K562 (cell line): ENCODE measurements around the gene FTH1. TPM values are rescaled to one million over a fixed set of nuclear protein-coding genes. Genes with fewer than 3 reads are reported as not detected.

ENCODE experiments used
- ATF7 ChIP-seq: fragments of 450-650 bp; IDR thresholded peaks from 2 replicates; pipeline ENCODE4 v1.7.1; 2014; ENCODE audit warnings: mild to moderate bottlenecking, moderate library complexity
- CHCHD3 ChIP-seq: fragments of 250-450 bp; sonication (Bioruptor Pico); IDR thresholded peaks from 2 replicates; pipeline ENCODE4 v2.1.2; 2022; ENCODE audit warnings: mild to moderate bottlenecking
- CHD1 ChIP-seq: fragments of 200-600 bp; sonication (generic); IDR thresholded peaks from one replicate; pipeline ENCODE4 v1.6.1; 2012; ENCODE audit warnings: mild to moderate bottlenecking, moderate library complexity, low read length, inconsistent platforms
- DMBX1 ChIP-seq: fragments of 250-450 bp; sonication (Bioruptor Pico); IDR thresholded peaks from 2 replicates; pipeline ENCODE4 v1.8.0; 2022; ENCODE audit warnings: inconsistent platforms, mild to moderate bottlenecking, moderate library complexity, borderline replicate concordance
- FOXK1 ChIP-seq: sonication (generic); formaldehyde crosslinking; IDR thresholded peaks from 2 replicates; pipeline ENCODE4 v1.8.0; 2022; ENCODE audit warnings: missing genetic modification reagents, mild to moderate bottlenecking, borderline replicate concordance
- KAT2B ChIP-seq: IDR thresholded peaks from one replicate; pipeline ENCODE4 v1.6.1; 2012; ENCODE audit warnings: low read depth, mild to moderate bottlenecking, control low read depth, inconsistent platforms, low read length, moderate library complexity
- MAFF ChIP-seq: IDR thresholded peaks from 2 replicates; pipeline ENCODE4 v1.6.1; 2012; ENCODE audit warnings: low read length, improper control_type of control experiment
- MYC ChIP-seq, 2 experiments: fragments of 250-450 bp in 1 of 2; sonication (Bioruptor Pico) in 1 of 2; IDR thresholded peaks; 2 replicates each; pipeline versions ENCODE4 v1.5.1 to v1.6.1; 2012 to 2021; ENCODE audit warnings: low read depth in 2 of 2, borderline replicate concordance in 1 of 2, improper control_type of control experiment in 1 of 2, low read length in 1 of 2, mild to moderate bottlenecking in 1 of 2, moderate library complexity in 1 of 2
- OTX1 ChIP-seq: fragments of 450-650 bp; formaldehyde crosslinking; IDR thresholded peaks from 2 replicates; pipeline ENCODE4 v1.4.0; 2022; ENCODE audit warnings: mild to moderate bottlenecking
- PHB ChIP-seq: fragments of 250-450 bp; sonication (Bioruptor Pico); IDR thresholded peaks from 2 replicates; pipeline ENCODE4 v1.5.0; 2021
- PHTF2 ChIP-seq: fragments of 250-450 bp; sonication (Bioruptor Pico); IDR thresholded peaks from 2 replicates; pipeline ENCODE4 v1.5.0; 2021; ENCODE audit warnings: mild to moderate bottlenecking
- SPI1 ChIP-seq: IDR thresholded peaks from 2 replicates; pipeline ENCODE4 v1.6.1; 2011; ENCODE audit warnings: low read depth, low read length, control low read depth, borderline replicate concordance
- SREBF1 ChIP-seq: fragments of 150-350 bp; IDR thresholded peaks from 2 replicates; pipeline ENCODE4 v1.6.1; 2014; ENCODE audit warnings: antibody characterized with exemption, low read depth, low read length, borderline replicate concordance
- YBX1 ChIP-seq: fragments of 450-650 bp; IDR thresholded peaks from 2 replicates; pipeline ENCODE4 v1.7.1; 2016; ENCODE audit warnings: mild to moderate bottlenecking
- ZNF274 ChIP-seq: IDR thresholded peaks from 2 replicates; pipeline ENCODE4 v1.6.1; 2011; ENCODE audit warnings: low read depth, mild to moderate bottlenecking, low read length, moderate library complexity, borderline replicate concordance
- ZNF695 ChIP-seq: fragments of 450-650 bp; formaldehyde crosslinking; IDR thresholded peaks from 2 replicates; pipeline ENCODE4 v1.4.0; 2020; ENCODE audit warnings: mild to moderate bottlenecking, moderate library complexity
- polyA plus RNA-seq, 8 experiments: library from polyadenylated mRNA; depleted of rRNA in 4 of 8; stranded (reverse) in 5 of 8; unstranded in 3 of 8; fragments of >200 nt; fragmentation: Nextera tagmentation in 2 of 8; fragmentation: Illumina TruSeq in 1 of 8; extraction: Ambion mirVana in 2 of 8; extraction: Trizol in 1 of 8; gene quantifications; 2 replicates each; pipeline versions ENCODE4 v1.2.1 to v1.2.3, GENCODE V29; 2011 to 2014; ENCODE audit warnings: inconsistent platforms in 1 of 8, missing spikeins in 1 of 8
- total RNA-seq, 7 experiments: library from RNA; depleted of rRNA in 6 of 7; stranded (reverse); fragments of >200 nt in 6 of 7; fragmentation: Illumina TruSeq in 2 of 7; extraction: Trizol in 2 of 7; gene quantifications; 2 replicates each; pipeline versions ENCODE4 v1.2.1 to v1.2.3, GENCODE V29; 2011 to 2021; ENCODE audit warnings: low replicate concordance in 1 of 7
- TF ChIP-seq, protein P1 (sequence below): fragments of 450-650 bp; IDR thresholded peaks from 2 replicates; pipeline ENCODE4 v1.6.1; 2017; ENCODE audit warnings: antibody characterized with exemption
- TF ChIP-seq, protein P2 (sequence below): fragments of 450-650 bp; IDR thresholded peaks from 2 replicates; pipeline ENCODE4 v1.6.1; 2017; ENCODE audit warnings: mild to moderate bottlenecking, moderate library complexity
- TF ChIP-seq, protein P3 (sequence below): fragments of 450-650 bp; IDR thresholded peaks from 2 replicates; pipeline ENCODE4 v1.6.1; 2016; ENCODE audit warnings: mild to moderate bottlenecking
- TF ChIP-seq, protein P4 (sequence below), 2 experiments: IDR thresholded peaks; 2 replicates each; pipeline ENCODE4 v1.6.1; 2011; ENCODE audit warnings: borderline replicate concordance in 1 of 2, control low read depth in 1 of 2, low read depth in 1 of 2, low read length in 1 of 2, mild to moderate bottlenecking in 1 of 2, mixed read lengths in 1 of 2, moderate library complexity in 1 of 2; ENCODE audit not compliant: insufficient read depth in 1 of 2, insufficient read length in 1 of 2, poor library complexity in 1 of 2, severe bottlenecking in 1 of 2; ENCODE audit errors: extremely low read depth in 1 of 2
- TF ChIP-seq, protein P5 (sequence below): fragments of 450-650 bp; formaldehyde crosslinking; IDR thresholded peaks from 2 replicates; pipeline ENCODE4 v1.4.0; 2022; ENCODE audit warnings: mild to moderate bottlenecking, moderate library complexity

The FTH1 gene
- total and polyA plus RNA-seq, 9 of the 15 experiments (the other 6 are each of a cell fraction or from before 2014, with no cell fraction given): 370 to 3,146 (median 802) TPM

DNA sequence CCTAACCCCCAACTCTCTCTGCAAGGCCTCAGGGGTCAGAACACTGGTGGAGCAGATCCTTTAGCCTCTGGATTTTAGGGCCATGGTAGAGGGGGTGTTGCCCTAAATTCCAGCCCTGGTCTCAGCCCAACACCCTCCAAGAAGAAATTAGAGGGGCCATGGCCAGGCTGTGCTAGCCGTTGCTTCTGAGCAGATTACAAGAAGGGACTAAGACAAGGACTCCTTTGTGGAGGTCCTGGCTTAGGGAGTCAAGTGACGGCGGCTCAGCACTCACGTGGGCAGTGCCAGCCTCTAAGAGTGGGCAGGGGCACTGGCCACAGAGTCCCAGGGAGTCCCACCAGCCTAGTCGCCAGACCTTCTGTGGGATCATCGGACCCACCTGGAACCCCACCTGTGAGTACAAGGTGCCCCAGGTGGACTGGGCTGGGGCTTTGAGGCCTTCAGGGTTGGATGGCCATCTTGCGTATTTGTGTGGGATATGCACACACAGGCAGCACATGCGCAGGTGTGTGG is 17.3 kb downstream of the FTH1 start, which contains the start of gene BEST1 (continued):
- TF ChIP-seq SREBF1 (no peak), PHTF2 (CRISPR knock-in tag) (no peak), PHB (CRISPR knock-in tag) (no peak), ATF7 (no peak), DMBX1 (CRISPR knock-in tag) (peak; percentile 60; the same call in 1 of the 2 replicates), CHD1 (no peak), ZNF274 (no peak), OTX1 (peak; percentile 25; the same call in 1 of the 2 replicates), YBX1 (no peak), MYC (IDR thresholded peaks at IDR 0.05; ENCODE audit: low read depth, low read length) (no peak), MYC (CRISPR knock-in tag; IDR thresholded peaks at IDR 0.05; ENCODE audit: borderline replicate concordance, low read depth) (peak; percentile 76), SPI1 (no peak), ZNF695 (CRISPR knock-in tag) (no peak), CHCHD3 (CRISPR knock-in tag) (no peak), FOXK1 (CRISPR knock-in tag) (no peak), MAFF (no peak), KAT2B (no peak)
- TF ChIP-seq, protein P1, sequence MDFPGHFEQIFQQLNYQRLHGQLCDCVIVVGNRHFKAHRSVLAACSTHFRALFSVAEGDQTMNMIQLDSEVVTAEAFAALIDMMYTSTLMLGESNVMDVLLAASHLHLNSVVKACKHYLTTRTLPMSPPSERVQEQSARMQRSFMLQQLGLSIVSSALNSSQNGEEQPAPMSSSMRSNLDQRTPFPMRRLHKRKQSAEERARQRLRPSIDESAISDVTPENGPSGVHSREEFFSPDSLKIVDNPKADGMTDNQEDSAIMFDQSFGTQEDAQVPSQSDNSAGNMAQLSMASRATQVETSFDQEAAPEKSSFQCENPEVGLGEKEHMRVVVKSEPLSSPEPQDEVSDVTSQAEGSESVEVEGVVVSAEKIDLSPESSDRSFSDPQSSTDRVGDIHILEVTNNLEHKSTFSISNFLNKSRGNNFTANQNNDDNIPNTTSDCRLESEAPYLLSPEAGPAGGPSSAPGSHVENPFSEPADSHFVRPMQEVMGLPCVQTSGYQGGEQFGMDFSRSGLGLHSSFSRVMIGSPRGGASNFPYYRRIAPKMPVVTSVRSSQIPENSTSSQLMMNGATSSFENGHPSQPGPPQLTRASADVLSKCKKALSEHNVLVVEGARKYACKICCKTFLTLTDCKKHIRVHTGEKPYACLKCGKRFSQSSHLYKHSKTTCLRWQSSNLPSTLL: no peak
- TF ChIP-seq, protein P2, sequence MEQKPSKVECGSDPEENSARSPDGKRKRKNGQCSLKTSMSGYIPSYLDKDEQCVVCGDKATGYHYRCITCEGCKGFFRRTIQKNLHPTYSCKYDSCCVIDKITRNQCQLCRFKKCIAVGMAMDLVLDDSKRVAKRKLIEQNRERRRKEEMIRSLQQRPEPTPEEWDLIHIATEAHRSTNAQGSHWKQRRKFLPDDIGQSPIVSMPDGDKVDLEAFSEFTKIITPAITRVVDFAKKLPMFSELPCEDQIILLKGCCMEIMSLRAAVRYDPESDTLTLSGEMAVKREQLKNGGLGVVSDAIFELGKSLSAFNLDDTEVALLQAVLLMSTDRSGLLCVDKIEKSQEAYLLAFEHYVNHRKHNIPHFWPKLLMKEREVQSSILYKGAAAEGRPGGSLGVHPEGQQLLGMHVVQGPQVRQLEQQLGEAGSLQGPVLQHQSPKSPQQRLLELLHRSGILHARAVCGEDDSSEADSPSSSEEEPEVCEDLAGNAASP: no peak
- TF ChIP-seq, protein P3, sequence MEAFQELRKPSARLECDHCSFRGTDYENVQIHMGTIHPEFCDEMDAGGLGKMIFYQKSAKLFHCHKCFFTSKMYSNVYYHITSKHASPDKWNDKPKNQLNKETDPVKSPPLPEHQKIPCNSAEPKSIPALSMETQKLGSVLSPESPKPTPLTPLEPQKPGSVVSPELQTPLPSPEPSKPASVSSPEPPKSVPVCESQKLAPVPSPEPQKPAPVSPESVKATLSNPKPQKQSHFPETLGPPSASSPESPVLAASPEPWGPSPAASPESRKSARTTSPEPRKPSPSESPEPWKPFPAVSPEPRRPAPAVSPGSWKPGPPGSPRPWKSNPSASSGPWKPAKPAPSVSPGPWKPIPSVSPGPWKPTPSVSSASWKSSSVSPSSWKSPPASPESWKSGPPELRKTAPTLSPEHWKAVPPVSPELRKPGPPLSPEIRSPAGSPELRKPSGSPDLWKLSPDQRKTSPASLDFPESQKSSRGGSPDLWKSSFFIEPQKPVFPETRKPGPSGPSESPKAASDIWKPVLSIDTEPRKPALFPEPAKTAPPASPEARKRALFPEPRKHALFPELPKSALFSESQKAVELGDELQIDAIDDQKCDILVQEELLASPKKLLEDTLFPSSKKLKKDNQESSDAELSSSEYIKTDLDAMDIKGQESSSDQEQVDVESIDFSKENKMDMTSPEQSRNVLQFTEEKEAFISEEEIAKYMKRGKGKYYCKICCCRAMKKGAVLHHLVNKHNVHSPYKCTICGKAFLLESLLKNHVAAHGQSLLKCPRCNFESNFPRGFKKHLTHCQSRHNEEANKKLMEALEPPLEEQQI: no peak
- TF ChIP-seq, protein P4, sequence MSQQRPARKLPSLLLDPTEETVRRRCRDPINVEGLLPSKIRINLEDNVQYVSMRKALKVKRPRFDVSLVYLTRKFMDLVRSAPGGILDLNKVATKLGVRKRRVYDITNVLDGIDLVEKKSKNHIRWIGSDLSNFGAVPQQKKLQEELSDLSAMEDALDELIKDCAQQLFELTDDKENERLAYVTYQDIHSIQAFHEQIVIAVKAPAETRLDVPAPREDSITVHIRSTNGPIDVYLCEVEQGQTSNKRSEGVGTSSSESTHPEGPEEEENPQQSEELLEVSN (IDR thresholded peaks at IDR 0.05; ENCODE audit: borderline replicate concordance in 1 of 2, extremely low read depth in 1 of 2, insufficient read depth in 1 of 2, insufficient read length in 1 of 2, low read depth in 1 of 2, low read length in 1 of 2, poor library complexity in 1 of 2, severe bottlenecking in 1 of 2): no peak
- TF ChIP-seq, protein P5, sequence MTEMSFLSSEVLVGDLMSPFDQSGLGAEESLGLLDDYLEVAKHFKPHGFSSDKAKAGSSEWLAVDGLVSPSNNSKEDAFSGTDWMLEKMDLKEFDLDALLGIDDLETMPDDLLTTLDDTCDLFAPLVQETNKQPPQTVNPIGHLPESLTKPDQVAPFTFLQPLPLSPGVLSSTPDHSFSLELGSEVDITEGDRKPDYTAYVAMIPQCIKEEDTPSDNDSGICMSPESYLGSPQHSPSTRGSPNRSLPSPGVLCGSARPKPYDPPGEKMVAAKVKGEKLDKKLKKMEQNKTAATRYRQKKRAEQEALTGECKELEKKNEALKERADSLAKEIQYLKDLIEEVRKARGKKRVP (CRISPR knock-in tag): peak; percentile 22; the same call in 1 of the 2 replicates
